Nephron progenitor cell (in vitro differentiated cells): Measurements from ENCODE around the gene EFNB2.

Source experiments
- DNase-seq: peaks from one replicate; pipeline ENCODE4 v3.0.0; 2021
- H3K27ac Mint-ChIP-seq: 2 replicates; pipeline ENCODE4 v1.8.0; 2021; ENCODE audit warnings: mild to moderate bottlenecking, moderate library complexity, mixed read lengths
- H3K27me3 Mint-ChIP-seq: 2 replicates; pipeline ENCODE4 v1.8.0; 2021; ENCODE audit warnings: mild to moderate bottlenecking, low read depth, mixed read lengths; ENCODE audit not compliant: poor library complexity
- H3K36me3 Mint-ChIP-seq: 2 replicates; pipeline ENCODE4 v1.8.0; 2021; ENCODE audit warnings: low read depth, mixed read lengths
- H3K4me1 Mint-ChIP-seq: 2 replicates; pipeline ENCODE4 v1.8.0; 2021; ENCODE audit warnings: mixed read lengths
- H3K4me3 Mint-ChIP-seq: 2 replicates; pipeline ENCODE4 v1.8.0; 2021; ENCODE audit warnings: mild to moderate bottlenecking, moderate library complexity, mixed read lengths
- H3K9me3 Mint-ChIP-seq: 2 replicates; pipeline ENCODE4 v1.8.0; 2021; ENCODE audit warnings: mild to moderate bottlenecking, moderate library complexity, mixed read lengths
- CTCF ChIP-seq: fragments of 200-600 bp; sonication (generic); IDR thresholded peaks from 2 replicates; pipeline ENCODE4 v1.5.0; 2021; ENCODE audit warnings: antibody characterized with exemption

EFNB2 gene

GRCh38 chr13:106535552-106536243 lies at the start of gene EFNB2:
Gene EFNB2 (minus strand): TSS chr13:106535662. CDS start chr13:106534964, 698 bp downstream.
- peaks cover 4% of the 10 kb centered on the region for H3K36me3 Mint-ChIP-seq
- no peak for TF ChIP-seq CTCF
- peaks cover 35% of the 10 kb centered on the region for H3K4me1 Mint-ChIP-seq
- no peaks in the 10 kb centered on the region for H3K27me3 Mint-ChIP-seq
- peak within 1 kb of the TSS; percentile 94 for H3K4me3 Mint-ChIP-seq
- H3K27ac Mint-ChIP-seq = peak within 1 kb of the TSS; percentile 96
- DNase-seq = peak; percentile 91
- H3K9me3 Mint-ChIP-seq = no peaks in the 10 kb centered on the region

GRCh38 chr13:106581225-106581624 lies 45.8 kb upstream of the EFNB2 start:
- TF ChIP-seq CTCF = no peak
- no peak overlapping the region for H3K4me3 Mint-ChIP-seq
- H3K4me1 Mint-ChIP-seq = peaks cover 14% of the 10 kb centered on the region
- peaks cover 17% of the 10 kb centered on the region for H3K36me3 Mint-ChIP-seq
- DNase-seq = no peak
- no peaks in the 10 kb centered on the region for H3K27me3 Mint-ChIP-seq
- H3K9me3 Mint-ChIP-seq = peaks cover 26% of the 10 kb centered on the region
- H3K27ac Mint-ChIP-seq = no peak overlapping the region

- H3K27me3 Mint-ChIP-seq = no peaks in the 10 kb centered on the region
- H3K4me1 Mint-ChIP-seq = peaks cover 14% of the 10 kb centered on the region
- H3K36me3 Mint-ChIP-seq = peaks cover 19% of the 10 kb centered on the region
- no peak overlapping the region for H3K4me3 Mint-ChIP-seq
- no peaks in the 10 kb centered on the region for H3K9me3 Mint-ChIP-seq
- DNase-seq = no peak
- H3K27ac Mint-ChIP-seq = no peak overlapping the region
- TF ChIP-seq CTCF = no peak
Observed at GRCh38 chr13:106575896-106576295, 40.4 kb upstream of the EFNB2 start.

GRCh38 chr13:106573868-106574267 lies 38.4 kb upstream of the EFNB2 start:
- H3K27me3 Mint-ChIP-seq = peaks cover 3% of the 10 kb centered on the region
- H3K9me3 Mint-ChIP-seq = no peaks in the 10 kb centered on the region
- peaks cover 19% of the 10 kb centered on the region for H3K36me3 Mint-ChIP-seq
- H3K4me3 Mint-ChIP-seq = no peak overlapping the region
- no peak for TF ChIP-seq CTCF
- H3K4me1 Mint-ChIP-seq = peaks cover 14% of the 10 kb centered on the region
- no peak for DNase-seq
- H3K27ac Mint-ChIP-seq = no peak overlapping the region

GRCh38 chr13:106573284-106573846 lies 37.9 kb upstream of the EFNB2 start:
- DNase-seq = no peak
- no peak overlapping the region for H3K4me3 Mint-ChIP-seq
- H3K36me3 Mint-ChIP-seq = peaks cover 19% of the 10 kb centered on the region
- no peak for TF ChIP-seq CTCF
- no peak overlapping the region for H3K27ac Mint-ChIP-seq
- H3K9me3 Mint-ChIP-seq = no peaks in the 10 kb centered on the region
- H3K27me3 Mint-ChIP-seq = peaks cover 3% of the 10 kb centered on the region
- H3K4me1 Mint-ChIP-seq = peaks cover 18% of the 10 kb centered on the region
